ENCODE measurements around the gene DAB1. TPM values are rescaled to one million over a fixed set of nuclear protein-coding genes. Genes with fewer than 3 reads are reported as not detected.

The DAB1 gene
- total and polyA plus RNA-seq, 2 of the 8 experiments (the other 6 are each of a cell fraction or from before 2014, with no cell fraction given) = 4.4 to 11.8 TPM

DNA sequence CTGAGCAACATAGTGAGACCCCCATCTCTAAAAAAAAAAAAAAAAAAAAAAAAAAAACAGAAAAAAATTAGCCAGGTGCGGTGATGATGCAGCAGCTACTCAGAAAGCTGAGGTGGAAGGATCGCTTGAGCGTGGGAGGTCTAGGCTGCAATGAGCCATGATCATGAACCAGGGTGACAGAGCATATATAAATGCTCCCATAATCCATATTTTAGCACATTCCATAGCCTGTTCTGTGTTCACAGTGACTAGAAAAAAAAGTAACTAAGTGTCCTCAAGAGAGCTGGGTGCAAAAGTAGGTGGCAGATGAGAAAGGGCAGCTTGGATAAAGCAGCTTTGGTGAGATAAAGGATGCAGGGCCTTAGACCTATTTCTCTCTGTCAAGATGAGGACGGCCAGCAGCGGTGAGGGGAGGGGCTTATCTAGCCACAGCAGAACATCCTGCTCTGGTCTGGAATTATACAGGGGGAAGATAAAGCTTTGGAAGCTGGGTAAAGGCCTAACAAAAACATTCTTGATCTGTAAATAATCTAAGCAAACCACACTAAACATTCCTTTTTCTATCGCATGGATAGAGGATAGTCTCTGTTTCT is 205.3 kb downstream of the DAB1 start (continued):
- TF ChIP-seq, protein P1, sequence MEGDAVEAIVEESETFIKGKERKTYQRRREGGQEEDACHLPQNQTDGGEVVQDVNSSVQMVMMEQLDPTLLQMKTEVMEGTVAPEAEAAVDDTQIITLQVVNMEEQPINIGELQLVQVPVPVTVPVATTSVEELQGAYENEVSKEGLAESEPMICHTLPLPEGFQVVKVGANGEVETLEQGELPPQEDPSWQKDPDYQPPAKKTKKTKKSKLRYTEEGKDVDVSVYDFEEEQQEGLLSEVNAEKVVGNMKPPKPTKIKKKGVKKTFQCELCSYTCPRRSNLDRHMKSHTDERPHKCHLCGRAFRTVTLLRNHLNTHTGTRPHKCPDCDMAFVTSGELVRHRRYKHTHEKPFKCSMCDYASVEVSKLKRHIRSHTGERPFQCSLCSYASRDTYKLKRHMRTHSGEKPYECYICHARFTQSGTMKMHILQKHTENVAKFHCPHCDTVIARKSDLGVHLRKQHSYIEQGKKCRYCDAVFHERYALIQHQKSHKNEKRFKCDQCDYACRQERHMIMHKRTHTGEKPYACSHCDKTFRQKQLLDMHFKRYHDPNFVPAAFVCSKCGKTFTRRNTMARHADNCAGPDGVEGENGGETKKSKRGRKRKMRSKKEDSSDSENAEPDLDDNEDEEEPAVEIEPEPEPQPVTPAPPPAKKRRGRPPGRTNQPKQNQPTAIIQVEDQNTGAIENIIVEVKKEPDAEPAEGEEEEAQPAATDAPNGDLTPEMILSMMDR (IDR thresholded peaks at IDR 0.05; ENCODE audit: control extremely low read depth in 1 of 3, insufficient read depth in 1 of 3, low read depth in 1 of 3, low read length in 3 of 3) = no peak
- TF ChIP-seq TAF1 (IDR thresholded peaks at IDR 0.05; ENCODE audit: low read depth, low read length) (no peak), SP4 (IDR thresholded peaks at IDR 0.05; ENCODE audit: low read length) (no peak)

All from H1 (cell line).